GM19351 (cell line): Measurements from ENCODE around the gene PRR14.

Source experiments
- ATAC-seq: cut with Tn5 transposase; IDR thresholded peaks from one replicate; pipeline ENCODE4 v1.9.1; 2021; ENCODE audit warnings: mild to moderate bottlenecking, moderate library complexity; ENCODE audit not compliant: unreplicated experiment

The PRR14 gene

GRCh38 chr16:30650369-30651123, at the start of gene PRR14:
Gene PRR14 (plus strand): TSS chr16:30650960. CDS start chr16:30651646, 686 bp downstream.
- ATAC-seq, result peak; percentile 73

GRCh38 chr16:30601966-30602365, 48.8 kb upstream of the PRR14 start:
- no peak for ATAC-seq

- no peak for ATAC-seq
Measured at GRCh38 chr16:30602616-30603277, 48.0 kb upstream of the PRR14 start.

GRCh38 chr16:30603945-30604315, 46.8 kb upstream of the PRR14 start:
- ATAC-seq, result no peak

- ATAC-seq, result no peak
Measured at GRCh38 chr16:30604316-30604947, 46.3 kb upstream of the PRR14 start.

- no peak for ATAC-seq
Measured at GRCh38 chr16:30605158-30605557, 45.6 kb upstream of the PRR14 start.

- no peak for ATAC-seq
Measured at GRCh38 chr16:30606004-30606403, 44.8 kb upstream of the PRR14 start.

- ATAC-seq, result peak; percentile 26
Measured at GRCh38 chr16:30609002-30609925, 41.5 kb upstream of the PRR14 start.

GRCh38 chr16:30609926-30610839, 40.6 kb upstream of the PRR14 start, which contains the start of gene ZNF689:
Gene ZNF689 (minus strand): TSS chr16:30610389. CDS start chr16:30610041, 348 bp downstream.
- peak; percentile 90 for ATAC-seq

- ATAC-seq, result no peak
Measured at GRCh38 chr16:30615358-30616091, 35.2 kb upstream of the PRR14 start.

- no peak for ATAC-seq
Measured at GRCh38 chr16:30619202-30619601, 31.6 kb upstream of the PRR14 start.

GRCh38 chr16:30619638-30620037, 31.1 kb upstream of the PRR14 start:
- no peak for ATAC-seq

GRCh38 chr16:30620169-30620568, 30.6 kb upstream of the PRR14 start:
- no peak for ATAC-seq

GRCh38 chr16:30621765-30622164, 29.0 kb upstream of the PRR14 start:
- ATAC-seq, result no peak

GRCh38 chr16:30622455-30623032, 28.2 kb upstream of the PRR14 start:
- no peak for ATAC-seq

- ATAC-seq, result no peak
Measured at GRCh38 chr16:30623536-30624283, 27.1 kb upstream of the PRR14 start.

- ATAC-seq, result no peak
Measured at GRCh38 chr16:30626236-30626635, 24.5 kb upstream of the PRR14 start.
